ENCODE data around the gene LCLAT1. TPM values are rescaled to one million over a fixed set of nuclear protein-coding genes. Genes with fewer than 3 reads are reported as not detected.

The LCLAT1 gene
- total RNA-seq, 1 experiment from 2014 or later = 32.9 TPM

DNA sequence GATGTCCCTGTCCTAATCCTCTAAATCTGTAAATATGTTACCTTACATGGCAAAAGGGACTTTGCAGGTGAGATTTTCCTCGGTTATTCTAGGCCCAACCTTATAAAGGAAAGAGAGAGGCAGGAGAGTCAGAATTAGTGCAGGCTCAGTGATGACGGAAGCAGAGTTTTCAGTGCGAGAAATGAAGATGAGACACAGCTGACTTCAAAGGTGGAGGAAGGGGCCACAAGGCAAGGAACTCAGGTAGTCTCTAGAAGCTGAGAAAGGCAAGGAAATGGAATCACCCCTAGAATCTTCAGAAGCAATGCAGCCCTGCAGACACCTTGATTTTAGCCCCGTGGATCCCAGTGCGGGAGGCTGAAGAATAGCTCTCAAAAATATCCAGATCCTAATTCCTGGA lies 7.2 kb upstream of the LCLAT1 start:
- no peak overlapping the region for H3K23ac ChIP-seq (ENCODE audit: insufficient read length, low read depth, low read length)
- TF ChIP-seq, protein P1, sequence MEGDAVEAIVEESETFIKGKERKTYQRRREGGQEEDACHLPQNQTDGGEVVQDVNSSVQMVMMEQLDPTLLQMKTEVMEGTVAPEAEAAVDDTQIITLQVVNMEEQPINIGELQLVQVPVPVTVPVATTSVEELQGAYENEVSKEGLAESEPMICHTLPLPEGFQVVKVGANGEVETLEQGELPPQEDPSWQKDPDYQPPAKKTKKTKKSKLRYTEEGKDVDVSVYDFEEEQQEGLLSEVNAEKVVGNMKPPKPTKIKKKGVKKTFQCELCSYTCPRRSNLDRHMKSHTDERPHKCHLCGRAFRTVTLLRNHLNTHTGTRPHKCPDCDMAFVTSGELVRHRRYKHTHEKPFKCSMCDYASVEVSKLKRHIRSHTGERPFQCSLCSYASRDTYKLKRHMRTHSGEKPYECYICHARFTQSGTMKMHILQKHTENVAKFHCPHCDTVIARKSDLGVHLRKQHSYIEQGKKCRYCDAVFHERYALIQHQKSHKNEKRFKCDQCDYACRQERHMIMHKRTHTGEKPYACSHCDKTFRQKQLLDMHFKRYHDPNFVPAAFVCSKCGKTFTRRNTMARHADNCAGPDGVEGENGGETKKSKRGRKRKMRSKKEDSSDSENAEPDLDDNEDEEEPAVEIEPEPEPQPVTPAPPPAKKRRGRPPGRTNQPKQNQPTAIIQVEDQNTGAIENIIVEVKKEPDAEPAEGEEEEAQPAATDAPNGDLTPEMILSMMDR (conservative IDR thresholded peaks at IDR 0.05) = no peak
- H2BK5ac ChIP-seq (ENCODE audit: insufficient read length, low read length) = no peak overlapping the region
- no peak overlapping the region for H3K27ac ChIP-seq (ENCODE audit: insufficient read length, low read depth, low read length)
- H2AK5ac ChIP-seq (ENCODE audit: insufficient read length, low read length) = no peak overlapping the region
- no peaks in the 10 kb centered on the region for H3K9me3 ChIP-seq (ENCODE audit: control insufficient read depth, low read depth, low read length)
- H3K56ac ChIP-seq (ENCODE audit: insufficient read length, low read depth, low read length) = no peak overlapping the region
- no peaks in the 10 kb centered on the region for H3K79me1 ChIP-seq (ENCODE audit: insufficient read depth, low read depth, low read length, poor library complexity, severe bottlenecking)
- no peak overlapping the region for H3K18ac ChIP-seq (ENCODE audit: insufficient read length, low read depth, low read length)
- Mint-ChIP-seq H3K4me1 (peaks cover 5 to 6% of the 10 kb centered on the region in 2 experiments), H3K36me3 (ENCODE audit: insufficient read depth in 1 of 3, low read depth in 3 of 3) (no peaks in the 10 kb centered on the region), H3K27ac (no peak overlapping the region), H3K9me3 (no peaks in the 10 kb centered on the region), H3K4me3 (no peak overlapping the region), H3K27me3 (ENCODE audit: low read depth) (peaks cover 2% of the 10 kb centered on the region; the same call in 1 of the 2 replicates)
- no peak overlapping the region for H3K9ac ChIP-seq (ENCODE audit: extremely low read depth, insufficient read length, low read length)
- no peaks in the 10 kb centered on the region for H3K79me2 ChIP-seq (ENCODE audit: insufficient read depth, low read length)
- no peak overlapping the region for H2AFZ ChIP-seq (ENCODE audit: low read length)
- H2BK15ac ChIP-seq (ENCODE audit: low read depth, low read length) = no peak overlapping the region
- WGBS (ENCODE audit: extremely low coverage, insufficient read length, low lambda C conversion rate) = no CpG with 5 or more reads among the region's 5 CpGs
- no peaks in the 10 kb centered on the region for H3K23me2 ChIP-seq (ENCODE audit: insufficient read length, low read depth, low read length, poor library complexity, severe bottlenecking)
- H4K91ac ChIP-seq (ENCODE audit: insufficient read length, low read depth, low read length) = no peak overlapping the region
- H3K4ac ChIP-seq (ENCODE audit: low read depth, low read length) = no peak overlapping the region
- no peak overlapping the region for H2BK120ac ChIP-seq (ENCODE audit: low read depth, low read length, poor library complexity, severe bottlenecking)
- DNase-seq = no peak
- H3T11ph ChIP-seq (ENCODE audit: low read length) = no peak overlapping the region
- no peak overlapping the region for H3K14ac ChIP-seq (ENCODE audit: insufficient read depth, low read length)
- no peak overlapping the region for H2BK12ac ChIP-seq (ENCODE audit: insufficient read length, low read depth, low read length)
- H3K4me2 ChIP-seq (ENCODE audit: insufficient read depth, insufficient read length, low read length) = no peak overlapping the region
- H4K20me1 ChIP-seq (ENCODE audit: control insufficient read depth, insufficient read depth, insufficient read length) = no peaks in the 10 kb centered on the region
- no peaks in the 10 kb centered on the region for H3K4me1 ChIP-seq (ENCODE audit: insufficient read depth, low read length)
- no peak overlapping the region for H2BK20ac ChIP-seq (ENCODE audit: low read depth, low read length, poor library complexity, severe bottlenecking)
- no peak overlapping the region for H4K5ac ChIP-seq (ENCODE audit: insufficient read length, low read depth, low read length)
- H3K27me3 ChIP-seq (ENCODE audit: insufficient read depth, low read length) = no peaks in the 10 kb centered on the region
- no peak overlapping the region for H4K8ac ChIP-seq (replicated peaks; ENCODE audit: insufficient read length, low read depth, low read length)

All from H9 (cell line).